ENCODE measurements around the gene CD3E. TPM values are rescaled to one million over a fixed set of nuclear protein-coding genes. Genes with fewer than 3 reads are reported as not detected.
A peak's percentile ranks its signal among the peaks of the same experiment; 100 is the strongest.

CD3E gene
- total and polyA plus RNA-seq, 2 donors (not counting 3 experiments of a cell fraction or from before 2014, with no cell fraction given) = not detected

- Histone ChIP-seq H3K9ac (replicated peaks; ENCODE audit: extremely low read depth, insufficient read depth, low read length) (no peak overlapping the region), H4K20me1 (replicated peaks; ENCODE audit: control insufficient read depth, extremely low read depth, insufficient read depth, low read length) (no peaks in the 10 kb centered on the region), H3K36me3 (ENCODE audit: control insufficient read depth in 2 of 2, extremely low read depth in 1 of 2, insufficient read depth in 2 of 2, low read length in 2 of 2) (no peaks in the 10 kb centered on the region), H3K27ac (ENCODE audit: insufficient read depth, low read depth, low read length) (no peak overlapping the region), H3K4me3 (replicated peaks in 1 of 3; ENCODE audit: insufficient read depth in 1 of 3, low read depth in 1 of 3, low read length in 3 of 3) (no peak overlapping the region), H3K79me2 (ENCODE audit: control insufficient read depth, insufficient read depth, low read length) (no peaks in the 10 kb centered on the region), H3K4me1 (ENCODE audit: control insufficient read depth, extremely low read depth, insufficient read depth, low read length) (no peaks in the 10 kb centered on the region), H2AFZ (ENCODE audit: low read depth, low read length) (no peak overlapping the region), H3K9me1 (replicated peaks; ENCODE audit: control insufficient read depth, extremely low read depth, insufficient read depth, low read length) (no peaks in the 10 kb centered on the region), H3K27me3 (ENCODE audit: control insufficient read depth in 2 of 2, insufficient read depth in 2 of 2, low read length in 2 of 2) (no peaks in the 10 kb centered on the region), H3K9me3 (replicated peaks; ENCODE audit: control insufficient read depth, insufficient read depth, low read length) (no peaks in the 10 kb centered on the region), H3K4me2 (ENCODE audit: insufficient read depth, low read length) (no peak overlapping the region)
- no peak for DNase-seq (ENCODE audit: low read depth, low spot score)
- intact Hi-C loops (cut with micrococcal nuclease) = loop anchor here (2.0 kb wide), 1 partner anchor 58 kb away; no protein-coding TSS in a partner anchor
- ChIA-PET POLR2A (no interaction called here), CTCF (interaction anchor here (0.7 to 3.6 kb wide), 42 partner anchors 9 to 193 kb away, joined by 3 to 53 read pairs (median 5); partner anchors contain the start of genes CD3D and MPZL2)
- dilution Hi-C loops (cut with MboI; ENCODE audit: extremely low pct_ligation_motif_present, low sequenced_read_pairs) = no loop called here
- no TSS peak for BruUV-seq (replicated peaks)
- TF ChIP-seq POLR2A (IDR thresholded peaks at IDR 0.05; ENCODE audit: low read depth, low read length) (no peak), MYC (IDR thresholded peaks at IDR 0.05; ENCODE audit: low read depth, low read length) (no peak), POLR2AphosphoS5 (IDR thresholded peaks at IDR 0.05; ENCODE audit: insufficient read depth, low read depth, low read length) (no peak)
- TF ChIP-seq, protein P1, sequence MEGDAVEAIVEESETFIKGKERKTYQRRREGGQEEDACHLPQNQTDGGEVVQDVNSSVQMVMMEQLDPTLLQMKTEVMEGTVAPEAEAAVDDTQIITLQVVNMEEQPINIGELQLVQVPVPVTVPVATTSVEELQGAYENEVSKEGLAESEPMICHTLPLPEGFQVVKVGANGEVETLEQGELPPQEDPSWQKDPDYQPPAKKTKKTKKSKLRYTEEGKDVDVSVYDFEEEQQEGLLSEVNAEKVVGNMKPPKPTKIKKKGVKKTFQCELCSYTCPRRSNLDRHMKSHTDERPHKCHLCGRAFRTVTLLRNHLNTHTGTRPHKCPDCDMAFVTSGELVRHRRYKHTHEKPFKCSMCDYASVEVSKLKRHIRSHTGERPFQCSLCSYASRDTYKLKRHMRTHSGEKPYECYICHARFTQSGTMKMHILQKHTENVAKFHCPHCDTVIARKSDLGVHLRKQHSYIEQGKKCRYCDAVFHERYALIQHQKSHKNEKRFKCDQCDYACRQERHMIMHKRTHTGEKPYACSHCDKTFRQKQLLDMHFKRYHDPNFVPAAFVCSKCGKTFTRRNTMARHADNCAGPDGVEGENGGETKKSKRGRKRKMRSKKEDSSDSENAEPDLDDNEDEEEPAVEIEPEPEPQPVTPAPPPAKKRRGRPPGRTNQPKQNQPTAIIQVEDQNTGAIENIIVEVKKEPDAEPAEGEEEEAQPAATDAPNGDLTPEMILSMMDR (IDR thresholded peaks at IDR 0.05; ENCODE audit: extremely low read depth in 1 of 2, insufficient read depth in 1 of 2, low read depth in 1 of 2, low read length in 2 of 2) = no peak
- FAIRE-seq = no peak
These were observed 9.3 kb upstream of the CD3E start for GRCh38 chr11:118295199-118295598.

DNA sequence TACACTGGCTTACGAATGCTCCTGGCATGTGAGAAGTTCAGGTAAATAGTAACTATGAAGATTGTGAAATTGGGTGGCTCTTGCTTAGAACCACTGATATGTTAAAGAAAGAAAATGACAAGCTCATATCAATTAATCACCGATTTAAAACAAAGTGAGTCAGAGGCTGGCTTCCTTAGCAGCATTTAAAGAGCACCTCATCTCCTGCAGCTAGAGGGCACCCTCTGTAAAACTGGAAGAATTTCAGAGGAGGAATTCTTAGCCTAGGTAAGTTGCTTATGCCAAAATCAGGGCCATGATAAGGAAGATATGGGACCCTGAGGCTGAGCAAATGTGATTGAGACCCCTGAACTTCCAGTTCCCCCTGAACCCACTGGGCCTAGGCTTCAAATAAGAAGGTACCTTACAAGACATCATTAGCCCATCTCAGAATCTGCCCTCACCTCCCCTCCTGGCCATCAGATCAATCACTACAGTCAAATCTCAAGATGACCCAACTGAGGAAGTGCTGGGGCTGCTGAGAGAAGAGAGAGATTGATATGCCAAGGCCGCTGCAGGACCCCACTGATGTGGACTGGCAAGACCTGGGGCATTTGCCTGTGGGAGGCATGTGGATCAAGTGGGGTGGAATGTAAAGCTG is 8.6 kb upstream of the CD3E start:
- no peak overlapping the region for H3K4me3 ChIP-seq (replicated peaks in 1 of 3; ENCODE audit: insufficient read depth in 1 of 3, low read depth in 1 of 3, low read length in 3 of 3)
- H3K27me3 ChIP-seq (ENCODE audit: control insufficient read depth in 2 of 2, insufficient read depth in 2 of 2, low read length in 2 of 2) = peaks cover 1 to 5% of the 10 kb centered on the region in 2 experiments
- intact Hi-C loops (cut with micrococcal nuclease) = loop anchor here (2.0 kb wide), 2 partner anchors 57 to 193 kb away; no protein-coding TSS in a partner anchor
- H3K4me1 ChIP-seq (ENCODE audit: control insufficient read depth, extremely low read depth, insufficient read depth, low read length) = no peaks in the 10 kb centered on the region
- no peaks in the 10 kb centered on the region for H4K20me1 ChIP-seq (replicated peaks; ENCODE audit: control insufficient read depth, extremely low read depth, insufficient read depth, low read length)
- H3K27ac ChIP-seq (ENCODE audit: insufficient read depth, low read depth, low read length) = no peak overlapping the region
- dilution Hi-C loops (cut with MboI; ENCODE audit: extremely low pct_ligation_motif_present, low sequenced_read_pairs) = no loop called here
- H2AFZ ChIP-seq (ENCODE audit: low read depth, low read length) = no peak overlapping the region
- no peak overlapping the region for H3K4me2 ChIP-seq (ENCODE audit: insufficient read depth, low read length)
- H3K36me3 ChIP-seq (ENCODE audit: control insufficient read depth in 2 of 2, extremely low read depth in 1 of 2, insufficient read depth in 2 of 2, low read length in 2 of 2) = no peaks in the 10 kb centered on the region
- no peaks in the 10 kb centered on the region for H3K9me3 ChIP-seq (replicated peaks; ENCODE audit: control insufficient read depth, insufficient read depth, low read length)
- ChIA-PET CTCF (interaction anchor here (0.7 to 3.6 kb wide), 42 partner anchors 8 to 242 kb away, joined by 3 to 53 read pairs (median 5); partner anchors contain the start of genes CD3D and MPZL2), POLR2A (no interaction called here)
- peak; percentile 18 for TF ChIP-seq GATA2 (IDR thresholded peaks at IDR 0.05; ENCODE audit: insufficient read depth, insufficient read length, low read depth, low read length)
- TF ChIP-seq, protein P1 (IDR thresholded peaks at IDR 0.05; ENCODE audit: extremely low read depth in 1 of 2, insufficient read depth in 1 of 2, low read depth in 1 of 2, low read length in 2 of 2) = peak; percentile 52 to 63
- TF ChIP-seq EZH2 (IDR thresholded peaks at IDR 0.05; ENCODE audit: borderline replicate concordance, low read depth, low read length, severe bottlenecking) = no peak
- peak; percentile 40 for TF ChIP-seq FOS (IDR thresholded peaks at IDR 0.05; ENCODE audit: borderline replicate concordance, insufficient read depth, low read length)
- no TSS peak for BruUV-seq (replicated peaks)
- H3K9ac ChIP-seq (replicated peaks; ENCODE audit: extremely low read depth, insufficient read depth, low read length) = no peak overlapping the region
- no peaks in the 10 kb centered on the region for H3K79me2 ChIP-seq (ENCODE audit: control insufficient read depth, insufficient read depth, low read length)
- peak; percentile 59 for DNase-seq (ENCODE audit: low read depth, low spot score)
- FAIRE-seq = peak; percentile 92
- no peaks in the 10 kb centered on the region for H3K9me1 ChIP-seq (replicated peaks; ENCODE audit: control insufficient read depth, extremely low read depth, insufficient read depth, low read length)
